Endometrial microvascular endothelial cells (primary cell): Measurements from ENCODE around the gene KCNC3. TPM values are rescaled to one million over a fixed set of nuclear protein-coding genes. Genes with fewer than 3 reads are reported as not detected.

Source experiments
- in situ Hi-C: cut with HindIII; loops from 2 replicates; pipeline ENCODE4 v1.10.0; 2017; ENCODE audit warnings: low sequenced_read_pairs, low pct_unique_long_range_greater_than_20kb; ENCODE audit errors: inconsistent ontology term
- total RNA-seq: library from RNA; depleted of rRNA; stranded (reverse); fragments of >200 nt; gene quantifications from one replicate; pipeline ENCODE4 v1.2.3, GENCODE V29; 2015; ENCODE audit errors: inconsistent ontology term

The KCNC3 gene
- total RNA-seq, 1 donor from 2014 or later, result not detected

DNA sequence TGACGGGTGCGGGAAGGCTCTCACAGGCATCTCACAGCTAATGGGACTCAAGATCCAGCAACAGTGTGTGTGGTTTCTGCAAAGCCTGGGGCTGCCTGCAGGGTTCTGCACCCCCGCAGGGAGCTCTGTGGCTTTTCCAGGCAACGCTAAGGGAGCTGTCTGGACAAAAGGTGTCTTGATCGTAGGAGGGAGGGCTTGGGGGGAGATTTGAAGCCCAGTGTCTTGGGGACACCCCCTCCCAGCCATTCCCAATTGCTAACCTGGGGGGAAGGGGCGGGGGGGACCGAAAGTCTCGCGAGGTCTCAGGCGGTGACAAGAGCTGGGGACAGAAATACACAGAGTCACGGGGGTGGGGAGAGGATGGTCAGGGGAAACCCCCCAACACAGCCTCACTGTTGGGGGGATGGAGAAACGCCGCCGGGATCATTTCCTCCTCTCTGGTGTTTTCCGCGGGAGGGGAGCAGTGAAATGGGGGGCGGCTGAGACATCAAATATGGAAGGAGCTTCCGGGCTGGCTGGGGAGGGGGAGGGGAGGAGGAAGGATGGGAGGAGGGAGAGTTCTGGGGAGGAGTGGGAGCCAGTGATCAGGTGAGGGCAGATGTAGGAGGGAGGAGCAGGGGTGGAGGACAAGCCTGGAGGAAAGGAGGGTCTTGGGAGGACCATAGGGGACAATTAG, 13.3 kb downstream of the KCNC3 start:
- in situ Hi-C loops, result no loop called here

DNA sequence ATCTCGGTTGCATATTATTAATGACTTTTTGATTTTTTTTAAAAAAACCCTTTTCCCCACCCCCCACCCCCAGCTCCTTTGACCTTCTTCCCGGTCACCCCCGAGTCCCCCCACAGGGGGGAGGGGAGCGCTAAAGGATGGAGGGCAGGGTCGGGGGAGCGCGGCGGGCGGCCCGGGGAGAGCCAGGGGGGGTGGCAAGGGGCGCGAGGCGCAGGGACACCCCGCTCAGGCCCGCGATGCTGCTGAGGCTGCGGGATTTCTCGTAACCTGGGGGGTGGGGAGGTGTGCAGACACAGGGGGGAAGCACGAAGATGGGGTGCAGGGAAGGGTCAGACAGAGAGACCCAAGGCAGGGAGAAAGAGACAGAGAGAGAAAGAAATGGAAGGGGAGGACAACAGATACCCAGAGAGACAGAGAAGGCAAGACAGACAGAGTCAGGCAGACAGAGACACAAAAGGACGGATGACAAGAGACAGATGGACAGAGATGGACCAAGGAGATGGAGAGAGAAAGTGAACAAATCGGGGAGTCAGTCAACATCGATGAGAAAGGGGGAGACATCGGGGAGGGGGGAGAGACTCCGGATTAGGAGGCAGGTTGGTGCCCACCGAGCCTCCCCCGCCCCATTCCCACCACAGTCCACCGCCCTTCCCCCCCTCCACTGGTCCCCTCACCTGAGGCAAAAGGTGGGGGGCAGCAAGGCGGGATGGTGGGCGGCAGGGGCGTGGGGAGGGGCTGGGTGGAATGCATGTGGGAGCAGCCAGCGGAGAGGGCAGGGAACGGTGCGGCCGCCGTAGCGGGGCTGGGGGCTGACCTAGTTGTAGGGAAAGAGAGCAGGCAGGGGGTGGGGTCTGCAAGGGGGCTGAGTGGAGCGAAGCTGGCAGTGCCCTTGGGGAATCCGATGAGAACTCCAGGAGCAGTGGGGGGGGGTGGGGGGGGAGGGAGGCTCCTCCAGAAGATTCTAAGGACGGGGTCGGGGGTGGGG, 14.2 kb downstream of the KCNC3 start:
- in situ Hi-C loops, result no loop called here

DNA sequence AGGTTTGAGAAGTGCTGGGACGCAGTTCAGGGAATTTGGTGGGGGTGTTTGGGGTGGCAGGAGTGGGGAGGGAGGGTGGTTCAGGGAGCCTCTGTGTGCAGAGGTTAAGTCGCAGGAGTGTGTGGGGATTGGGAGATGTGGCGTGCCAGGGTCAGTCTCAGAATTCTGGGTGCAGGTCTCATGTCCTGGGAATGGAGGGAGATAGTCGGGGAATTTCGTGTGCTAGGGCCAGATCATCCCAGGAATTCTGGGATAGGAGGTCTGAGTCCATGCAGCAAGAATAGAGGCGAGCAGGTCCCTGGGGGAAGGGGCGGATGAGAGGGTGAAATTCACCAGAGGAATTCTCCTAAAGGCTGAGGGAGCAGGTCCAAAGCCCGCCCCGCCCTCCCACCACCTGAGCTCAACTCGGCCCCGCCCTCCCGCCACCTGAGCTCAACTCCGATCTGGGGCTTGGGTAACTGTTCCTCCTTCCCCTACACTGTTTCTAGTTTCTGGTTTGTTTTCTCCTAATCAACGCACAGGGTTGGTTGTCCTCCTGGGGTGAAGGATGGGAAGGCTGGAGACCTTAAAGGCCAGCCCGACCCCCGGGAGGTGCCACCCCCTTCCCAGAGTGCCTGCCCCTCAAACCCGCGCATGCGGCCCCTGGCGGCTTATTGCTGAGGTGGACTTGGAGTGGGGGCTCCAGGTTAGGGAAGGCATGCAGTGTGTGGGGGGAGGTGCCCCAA, 15.2 kb downstream of the KCNC3 start:
- in situ Hi-C loops, result no loop called here

DNA sequence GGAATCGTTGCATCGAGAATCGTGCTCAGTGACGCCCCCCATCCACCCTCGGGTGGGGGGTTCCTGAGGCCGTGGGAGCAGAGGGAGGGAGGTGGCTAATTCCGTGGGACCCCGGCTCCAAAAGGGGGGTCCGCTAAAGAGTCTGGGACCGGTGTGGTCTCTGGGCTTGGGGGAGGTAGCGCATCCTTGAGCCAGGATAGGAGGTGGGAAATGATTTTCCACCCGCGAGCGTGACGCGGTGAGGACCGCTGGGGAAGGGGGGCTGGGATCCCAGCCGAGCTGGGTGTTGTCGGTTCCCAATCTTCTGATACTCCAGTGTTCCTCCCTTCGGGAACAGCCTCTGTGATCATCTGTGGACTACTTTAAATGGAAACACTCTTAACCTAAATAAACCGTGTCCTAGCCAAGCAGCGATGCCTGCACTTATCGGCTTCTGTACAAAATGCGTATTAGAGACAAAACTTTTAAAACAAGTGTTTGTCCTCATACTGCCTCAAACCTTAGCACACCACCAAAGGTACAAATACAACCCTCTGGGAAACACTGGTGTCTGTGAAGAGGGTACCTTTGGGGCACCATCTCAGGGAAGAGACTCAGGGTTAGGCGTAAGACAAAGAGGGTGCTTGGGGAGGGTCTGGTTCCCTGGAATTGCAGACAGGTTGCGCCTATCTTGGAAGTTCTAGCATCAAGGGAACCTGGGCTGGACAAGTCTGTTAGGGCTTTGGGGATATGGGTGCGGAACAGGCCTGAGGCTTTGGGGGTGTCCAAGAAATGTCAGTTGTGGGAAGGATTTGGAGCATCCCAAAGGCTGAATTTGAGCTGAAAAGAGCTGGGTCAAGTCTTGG, 16.0 kb downstream of the KCNC3 start:
- in situ Hi-C loops, result no loop called here

DNA sequence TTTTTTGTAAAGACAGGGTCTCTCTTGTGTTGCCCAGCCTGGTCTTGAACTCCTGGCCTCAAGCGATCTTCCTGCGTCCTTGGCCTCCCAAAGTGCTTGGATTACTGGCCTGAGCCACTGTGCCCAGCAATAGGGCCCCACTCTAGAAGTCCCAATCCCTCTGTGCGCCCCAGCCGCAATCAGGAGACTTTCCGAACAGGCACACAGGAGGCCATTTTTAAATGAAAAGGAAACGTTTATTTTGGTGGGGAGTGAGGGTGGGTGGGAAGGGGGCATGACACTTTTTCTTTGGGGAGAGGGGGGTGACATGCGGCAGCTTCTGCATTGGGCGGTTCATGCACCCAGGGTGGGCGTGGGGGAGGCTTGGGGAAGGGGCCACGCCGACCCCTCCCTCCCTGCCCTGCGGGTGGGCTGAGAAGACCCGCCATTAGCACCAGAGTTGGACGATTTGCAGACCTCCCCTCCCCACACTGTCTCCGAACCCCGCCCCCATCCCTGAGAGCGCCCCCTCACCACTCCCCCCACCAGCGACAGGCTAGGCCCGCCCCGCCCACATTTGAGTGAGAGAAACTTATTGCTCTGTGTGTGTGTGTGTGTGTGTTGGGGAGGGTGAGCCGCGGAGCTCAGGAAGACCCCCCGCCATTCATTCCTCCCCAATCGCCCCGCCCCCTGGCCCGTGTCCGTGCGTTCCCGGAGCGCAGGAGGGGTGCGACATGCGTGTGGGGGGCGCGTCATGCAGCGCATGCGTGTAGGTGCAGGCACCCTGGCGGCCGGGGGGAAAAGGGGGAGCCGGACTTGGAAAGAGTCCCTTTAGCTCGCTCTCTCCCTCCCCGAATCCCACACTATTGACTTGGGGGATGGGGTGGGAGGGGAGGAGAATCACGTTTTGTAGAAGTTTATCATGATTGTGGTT, 17.2 kb downstream of the KCNC3 start:
- in situ Hi-C loops, result no loop called here

DNA sequence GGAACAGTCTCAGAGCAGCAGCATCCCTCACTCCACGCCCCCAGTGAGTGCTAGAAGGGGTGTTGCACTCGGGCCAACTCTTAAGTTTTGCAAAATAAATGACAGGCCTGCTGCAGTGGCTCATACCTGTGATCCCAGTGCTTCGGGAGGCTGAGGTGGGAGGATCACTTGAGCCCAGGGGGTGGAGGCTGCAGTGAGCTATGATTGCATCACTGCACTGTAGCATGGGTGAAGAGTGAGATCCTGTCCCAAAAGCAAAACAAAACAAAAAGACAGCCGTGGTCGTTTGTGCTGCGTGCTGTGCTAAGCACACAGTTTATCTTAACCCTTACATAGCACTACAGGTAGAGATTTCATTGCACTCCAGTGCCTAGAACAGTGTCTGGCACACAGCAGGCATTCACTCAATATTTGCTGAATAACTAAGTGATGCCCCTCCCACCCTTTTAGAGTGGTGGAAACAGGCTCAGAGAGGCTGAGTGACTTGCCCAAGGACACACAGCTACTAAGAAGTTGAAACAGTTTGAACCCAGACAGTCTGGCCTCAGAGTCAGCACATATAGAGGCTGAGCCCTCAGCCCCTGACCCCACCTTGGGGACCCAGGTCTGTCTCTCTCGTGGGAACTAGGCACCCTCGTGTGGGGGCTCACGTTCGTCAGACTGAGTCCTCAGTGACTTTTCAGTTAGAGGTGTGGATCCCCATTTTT, 18.3 kb downstream of the KCNC3 start:
- in situ Hi-C loops, result no loop called here

DNA sequence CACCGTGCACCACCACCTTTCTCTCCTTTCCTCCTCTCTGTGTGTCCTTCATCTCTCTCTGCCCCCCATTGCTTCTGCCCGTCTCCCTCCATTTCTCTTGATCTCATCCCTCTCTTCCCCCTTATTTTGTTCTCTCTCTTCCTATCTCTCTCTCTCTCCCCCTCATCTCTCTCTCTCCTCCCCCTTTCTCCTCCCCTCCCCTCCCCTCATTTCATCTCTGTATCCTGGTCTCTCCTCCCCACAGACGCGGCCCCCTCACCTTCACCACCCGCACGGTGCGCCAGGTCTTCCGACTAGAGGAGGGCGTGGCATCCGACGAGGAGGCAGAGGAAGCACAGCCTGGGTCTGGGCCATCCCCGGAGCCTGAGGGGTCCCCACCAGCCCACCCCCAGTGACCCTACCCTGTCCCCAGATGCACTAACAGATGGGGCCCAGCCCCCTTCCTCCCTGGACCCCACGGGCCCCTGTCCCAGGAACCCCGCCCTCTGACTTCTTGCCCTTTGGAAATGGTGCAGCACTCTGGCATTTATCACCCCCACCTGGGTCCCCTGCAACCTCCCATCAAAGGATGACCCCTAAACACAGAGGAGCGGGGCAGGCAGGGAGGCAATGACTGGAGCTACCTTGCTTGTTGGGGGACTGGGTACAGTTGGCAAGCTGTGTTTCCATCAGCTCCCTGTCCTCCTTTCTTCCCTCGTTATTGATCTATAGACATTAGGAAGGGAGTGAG, 19.6 kb downstream of the KCNC3 start:
- in situ Hi-C loops, result no loop called here

DNA sequence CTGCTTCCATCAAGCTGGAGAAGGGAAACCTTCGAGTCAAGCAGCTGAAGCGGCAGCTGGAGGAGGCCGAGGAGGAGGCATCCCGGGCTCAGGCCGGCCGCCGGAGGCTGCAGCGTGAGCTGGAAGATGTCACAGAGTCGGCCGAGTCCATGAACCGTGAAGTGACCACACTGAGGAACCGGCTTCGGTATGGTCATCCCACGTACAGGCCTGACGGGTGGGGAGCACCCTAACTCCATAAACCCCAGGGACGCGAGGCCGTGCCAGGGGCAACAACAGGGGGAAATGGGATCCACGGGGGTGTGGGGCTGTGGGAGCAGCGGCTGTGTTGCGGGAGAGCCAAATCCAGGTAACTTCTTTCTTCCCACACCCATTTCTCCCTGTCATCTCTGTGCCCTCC, 20.2 kb downstream of the KCNC3 start:
- in situ Hi-C loops, result no loop called here

DNA sequence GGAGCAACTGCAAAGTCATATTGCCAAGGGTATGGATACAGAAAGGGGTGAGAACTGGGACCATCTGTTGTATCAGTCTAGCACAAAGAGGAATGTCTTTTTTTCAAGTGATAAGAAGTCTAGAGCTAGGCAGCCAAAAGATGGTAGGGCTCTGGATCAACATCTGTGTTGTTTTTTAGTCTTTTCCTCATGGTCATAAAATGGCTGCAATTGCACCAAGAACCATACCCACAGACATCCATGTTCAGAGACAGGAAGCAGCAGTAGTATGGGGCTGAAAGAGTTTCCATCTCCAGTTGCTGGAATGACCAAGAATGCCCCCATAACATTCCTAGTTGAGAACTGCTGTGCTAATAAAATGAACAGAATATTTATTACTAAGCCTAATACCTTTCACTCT, 25.6 kb downstream of the KCNC3 start:
- in situ Hi-C loops, result no loop called here

DNA sequence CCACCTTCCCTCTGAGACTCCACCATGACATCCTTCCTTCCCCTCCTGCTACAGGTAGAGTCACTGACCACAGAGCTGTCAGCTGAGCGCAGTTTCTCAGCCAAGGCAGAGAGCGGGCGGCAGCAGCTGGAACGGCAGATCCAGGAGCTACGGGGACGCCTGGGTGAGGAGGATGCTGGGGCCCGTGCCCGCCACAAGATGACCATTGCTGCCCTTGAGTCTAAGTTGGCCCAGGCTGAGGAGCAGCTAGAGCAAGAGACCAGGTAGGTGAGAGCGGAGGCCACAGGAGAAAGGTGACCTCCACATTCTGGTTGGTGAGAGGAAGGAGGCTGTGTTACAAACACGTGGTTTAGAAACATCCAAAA, 27.6 kb downstream of the KCNC3 start:
- in situ Hi-C loops, result no loop called here

DNA sequence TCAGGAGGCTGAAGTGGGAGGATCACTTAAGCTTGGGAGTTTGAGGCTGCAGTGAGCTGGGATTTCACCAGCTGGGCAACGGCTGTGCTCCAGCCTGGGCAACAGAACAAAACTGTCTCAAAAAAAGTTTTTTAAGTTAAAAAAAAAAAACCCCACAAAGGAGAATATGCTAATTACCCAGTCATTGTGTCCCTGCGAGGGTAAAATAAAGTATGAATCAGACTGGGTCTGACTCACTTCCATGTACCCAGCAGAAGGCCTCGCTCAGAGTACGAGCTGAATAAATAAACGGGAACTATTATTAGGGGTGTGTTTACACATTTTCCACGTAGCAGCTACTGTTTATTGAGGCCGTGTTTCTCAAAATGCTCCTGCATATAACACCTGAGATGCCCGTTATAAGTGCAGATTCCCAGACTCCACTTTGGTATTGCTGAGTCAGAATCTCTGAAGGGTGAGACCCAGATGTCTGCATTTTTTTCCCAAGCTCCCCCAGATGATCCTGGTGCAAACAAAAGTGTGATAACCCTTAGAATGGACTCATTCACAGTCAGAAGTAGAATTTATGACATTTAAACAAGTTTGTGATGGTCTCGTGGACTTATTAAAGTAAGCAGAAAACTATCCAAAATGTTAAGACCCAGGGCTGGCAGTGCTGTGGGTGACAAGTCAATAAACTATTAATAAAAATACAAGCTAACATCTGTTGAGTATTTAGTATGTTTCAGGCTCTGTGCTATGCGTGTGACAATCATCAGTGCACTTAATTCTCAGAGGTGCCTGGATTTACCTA, 28.2 kb downstream of the KCNC3 start:
- in situ Hi-C loops, result no loop called here

DNA sequence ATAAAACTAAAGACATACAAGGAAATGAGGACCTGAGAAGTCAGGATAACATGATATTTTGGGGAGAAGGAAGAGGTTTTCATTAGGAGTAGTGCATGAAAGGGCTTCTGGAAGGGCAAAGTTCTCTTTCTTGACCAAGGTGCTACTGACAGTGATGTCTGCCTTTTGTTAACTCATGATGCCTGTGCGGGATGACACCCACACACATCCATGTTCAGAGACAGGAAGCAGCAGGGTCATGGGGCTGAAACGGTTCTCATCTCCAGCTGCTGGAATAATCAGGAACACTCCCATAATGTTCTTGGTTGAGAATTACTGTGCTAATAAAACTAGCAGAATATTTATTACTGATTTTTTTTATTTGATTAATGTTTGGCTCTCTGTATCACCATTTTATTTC, 29.1 kb downstream of the KCNC3 start:
- in situ Hi-C loops, result no loop called here

DNA sequence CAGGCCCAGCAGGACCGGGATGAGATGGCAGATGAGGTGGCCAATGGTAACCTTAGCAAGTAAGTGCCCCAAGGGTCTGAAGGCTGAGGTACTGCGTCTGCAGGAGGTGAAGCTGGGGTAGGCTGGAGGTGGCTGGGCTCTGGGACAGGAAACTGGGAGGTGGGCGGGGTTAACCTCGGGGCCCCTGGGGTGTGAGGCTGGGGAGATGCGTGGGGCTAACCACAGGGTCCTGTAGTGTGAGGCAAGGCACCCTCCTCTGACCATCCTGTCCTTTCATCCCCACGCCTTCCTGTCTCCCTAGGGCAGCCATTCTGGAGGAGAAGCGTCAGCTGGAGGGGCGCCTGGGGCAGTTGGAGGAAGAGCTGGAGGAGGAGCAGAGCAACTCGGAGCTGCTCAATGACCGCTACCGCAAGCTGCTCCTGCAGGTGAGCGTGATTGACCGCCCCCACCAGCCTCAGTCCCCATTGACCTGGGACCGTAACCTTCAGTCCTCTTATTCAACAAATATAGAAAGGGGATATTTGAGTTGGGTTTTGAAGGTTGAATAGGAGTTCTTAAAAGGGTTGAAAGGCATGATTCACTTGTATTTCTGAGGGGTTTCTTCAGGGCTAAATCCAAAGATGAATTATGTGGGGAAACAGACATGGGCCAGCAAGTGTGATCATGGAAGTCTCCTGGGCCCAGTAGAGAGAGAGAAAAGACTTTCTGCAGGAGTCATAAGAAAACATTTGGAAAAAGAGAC, 35.7 kb downstream of the KCNC3 start:
- in situ Hi-C loops, result no loop called here

DNA sequence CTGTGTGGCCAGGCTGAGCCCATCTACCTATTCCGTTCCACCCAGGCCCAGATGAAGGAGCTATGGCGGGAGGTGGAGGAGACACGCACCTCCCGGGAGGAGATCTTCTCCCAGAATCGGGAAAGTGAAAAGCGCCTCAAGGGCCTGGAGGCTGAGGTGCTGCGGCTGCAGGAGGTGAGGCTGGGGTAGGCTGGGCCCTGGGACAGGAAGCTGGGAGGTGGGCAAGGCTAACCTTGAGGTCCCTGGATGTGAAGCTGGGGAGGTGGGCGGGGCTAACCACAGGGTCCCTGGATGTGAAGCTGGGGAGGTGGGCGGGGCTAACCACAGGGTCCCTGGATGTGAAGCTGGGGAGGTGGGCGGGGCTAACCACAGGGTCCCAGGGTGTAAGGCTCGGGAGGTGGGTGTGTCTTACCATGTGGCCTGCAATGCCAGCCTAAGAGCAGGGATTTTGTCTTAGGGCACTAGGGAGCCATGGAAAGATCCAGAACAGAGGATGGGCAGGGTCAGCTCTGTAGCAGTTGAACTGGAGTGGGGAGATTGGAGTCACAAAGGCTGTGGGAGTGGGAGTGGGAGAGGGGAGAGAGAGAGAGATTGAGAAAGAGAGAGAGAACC, 36.9 kb downstream of the KCNC3 start:
- in situ Hi-C loops, result no loop called here

DNA sequence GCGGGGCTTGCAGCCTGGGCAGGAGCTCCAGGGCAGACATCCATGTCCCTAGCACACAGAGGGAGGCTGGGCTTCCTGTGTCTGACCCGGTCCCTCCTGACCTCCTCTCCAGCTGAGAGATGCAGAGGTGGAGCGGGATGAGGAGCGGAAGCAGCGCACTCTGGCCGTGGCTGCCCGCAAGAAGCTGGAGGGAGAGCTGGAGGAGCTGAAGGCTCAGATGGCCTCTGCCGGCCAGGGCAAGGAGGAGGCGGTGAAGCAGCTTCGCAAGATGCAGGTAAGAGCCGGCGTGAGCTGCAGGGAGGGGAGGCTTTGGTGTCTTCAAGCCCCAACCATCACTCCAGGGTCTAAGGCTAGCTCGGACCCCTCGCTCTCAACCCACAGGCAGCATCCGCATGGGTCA, 38.4 kb downstream of the KCNC3 start:
- in situ Hi-C loops, result no loop called here
